Activated CD4-positive, alpha-beta T cell treated with anti-CD3 and anti-CD28 coated beads, Interleukin-2, amount 10 ng/mL, durations not matched to agents 7 days and 5 days (primary cell): Measurements from ENCODE around the gene IQSEC2. TPM values are rescaled to one million over a fixed set of nuclear protein-coding genes. Genes with fewer than 3 reads are reported as not detected.

Experiments
- CTCF ChIA-PET: fragments of 350-600 bp; sonication (Branson Sonifier 250); formaldehyde crosslinking; loops from one replicate; lab custom pipeline; 2021; ENCODE audit warnings: antibody characterized with exemption; lab: Charles Lee
- POLR2A ChIA-PET: fragments of 350-600 bp; sonication (Branson Sonifier 250); formaldehyde crosslinking; loops from one replicate; lab custom pipeline; 2021; ENCODE audit warnings: antibody characterized with exemption; lab: Charles Lee
- DNase-seq: peaks from one replicate; pipeline ENCODE4 v3.0.0-alpha.2; 2020
- H3K27ac Mint-ChIP-seq: one replicate; pipeline ENCODE4 v1.8.0; 2021; ENCODE audit warnings: mild to moderate bottlenecking, moderate library complexity, mixed read lengths
- H3K27me3 Mint-ChIP-seq: one replicate; pipeline ENCODE4 v1.8.0; 2021; ENCODE audit warnings: mixed read lengths
- H3K36me3 Mint-ChIP-seq: one replicate; pipeline ENCODE4 v1.8.0; 2021; ENCODE audit warnings: low read depth, mixed read lengths
- H3K4me1 Mint-ChIP-seq: one replicate; pipeline ENCODE4 v1.8.0; 2021; ENCODE audit warnings: mixed read lengths
- H3K4me3 Mint-ChIP-seq: one replicate; pipeline ENCODE4 v1.8.0; 2021; ENCODE audit warnings: mild to moderate bottlenecking, moderate library complexity, mixed read lengths
- H3K9me3 Mint-ChIP-seq: one replicate; pipeline ENCODE4 v1.8.0; 2021; ENCODE audit warnings: mixed read lengths
- total RNA-seq, 2 experiments: library from RNA; stranded (reverse); gene quantifications; one replicate each; pipeline ENCODE4 v1.2.3, GENCODE V29; 2021

Gene IQSEC2
- total RNA-seq, 2 experiments from 2014 or later = 0.10 to 0.12 TPM

DNA sequence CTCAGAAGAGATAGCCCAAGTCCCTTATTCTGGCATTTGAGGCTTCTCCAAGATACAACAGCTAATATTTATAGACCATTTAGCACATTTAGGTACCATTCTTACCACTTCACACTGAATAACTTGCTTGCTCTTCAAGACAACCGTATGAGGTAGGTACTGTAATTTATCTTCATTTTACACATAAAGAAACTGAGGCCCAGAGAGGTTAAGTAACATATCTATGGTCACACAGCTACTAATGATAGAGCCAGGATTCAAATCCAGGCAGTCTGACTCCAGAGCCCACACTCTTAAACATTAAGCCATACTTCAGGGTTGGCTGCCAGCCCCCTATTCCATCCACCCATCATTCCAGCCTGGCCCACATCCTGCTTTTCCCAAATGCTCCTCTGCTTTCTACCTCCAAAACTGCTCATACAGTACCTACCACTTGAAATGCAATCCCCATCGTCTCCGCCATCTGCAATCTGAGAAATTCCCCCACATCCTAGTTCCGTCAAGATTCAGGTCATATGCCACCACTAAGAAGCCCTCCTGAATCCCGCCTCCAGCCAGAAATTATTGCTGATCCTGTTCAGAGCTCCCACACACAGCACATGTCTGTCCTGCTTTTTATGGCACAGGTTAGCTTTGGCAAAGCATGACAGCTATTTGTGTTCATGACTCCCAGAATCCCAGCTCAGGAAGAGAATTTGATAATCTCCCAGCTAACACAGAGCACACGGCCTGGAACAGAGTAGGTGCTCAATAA is 23.5 kb downstream of the IQSEC2 start:
- ChIA-PET POLR2A (no interaction called here), CTCF (interaction anchor here (0.9 to 1.3 kb wide), 2 partner anchors 17 to 26 kb away, joined by 3 read pairs; no protein-coding TSS in a partner anchor)
- H3K4me1 Mint-ChIP-seq = peaks cover 21% of the 10 kb centered on the region
- H3K27ac Mint-ChIP-seq = no peak overlapping the region
- no peaks in the 10 kb centered on the region for H3K36me3 Mint-ChIP-seq
- no peak overlapping the region for H3K4me3 Mint-ChIP-seq
- no peaks in the 10 kb centered on the region for H3K9me3 Mint-ChIP-seq
- H3K27me3 Mint-ChIP-seq = peaks cover 10% of the 10 kb centered on the region
- DNase-seq = no peak

DNA sequence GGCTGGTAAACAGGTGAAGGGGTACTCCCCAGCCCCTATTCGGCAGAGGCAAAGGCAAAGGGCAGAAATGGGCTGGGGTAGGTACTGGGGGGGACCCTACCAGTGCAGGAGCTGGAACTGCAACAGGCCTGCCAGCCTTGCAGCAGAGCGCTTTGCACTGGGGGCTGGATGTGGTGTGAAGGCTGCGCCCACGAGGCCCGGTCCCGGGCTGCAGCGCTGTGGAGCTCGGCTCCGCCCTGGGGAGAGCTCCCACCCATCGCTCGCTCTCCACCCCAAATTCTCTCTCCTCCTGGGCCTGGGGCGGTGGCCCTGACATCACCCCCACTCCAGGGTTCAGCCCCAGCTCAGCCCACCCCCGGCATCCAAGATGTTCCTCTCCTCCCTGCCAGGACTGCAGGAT is 24.2 kb downstream of the IQSEC2 start:
- ChIA-PET POLR2A (no interaction called here), CTCF (interaction anchor here (0.9 to 1.3 kb wide), 3 partner anchors 17 to 25 kb away, joined by 3 to 4 read pairs (median 3); no protein-coding TSS in a partner anchor)
- Mint-ChIP-seq H3K4me1 (peaks cover 14% of the 10 kb centered on the region), H3K36me3 (no peaks in the 10 kb centered on the region), H3K9me3 (no peaks in the 10 kb centered on the region), H3K27me3 (peaks cover 10% of the 10 kb centered on the region), H3K27ac (no peak overlapping the region), H3K4me3 (no peak overlapping the region)
- no peak for DNase-seq

DNA sequence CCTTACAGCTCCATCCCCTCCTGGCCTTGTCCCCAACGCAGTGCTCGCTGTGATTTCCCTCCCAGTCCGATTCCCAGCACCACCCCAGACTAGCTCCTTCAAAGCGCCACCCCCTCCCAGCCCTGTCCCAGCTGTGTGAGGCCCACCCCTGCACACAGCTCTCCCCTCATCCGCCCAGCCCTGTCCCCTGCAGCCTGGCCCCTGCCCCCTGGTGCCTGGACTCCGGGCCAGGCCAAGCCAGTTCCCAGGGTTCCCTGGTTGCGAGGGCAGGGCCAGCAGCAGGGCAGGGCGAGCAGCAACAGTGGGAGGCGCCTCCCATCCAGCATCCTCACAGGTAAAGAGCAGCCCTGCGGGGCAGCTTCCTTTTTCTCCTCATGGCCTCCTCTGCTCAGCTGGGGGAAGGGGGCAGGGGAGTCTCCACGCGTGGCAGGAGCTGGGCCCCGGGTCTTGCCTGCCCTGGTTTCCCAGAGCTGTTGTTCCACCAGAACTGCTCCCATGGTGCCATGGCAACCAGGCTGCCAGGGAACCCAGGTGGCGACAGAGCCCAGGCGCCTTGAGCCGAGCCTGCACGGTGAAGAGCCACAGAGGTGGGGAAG is 24.8 kb downstream of the IQSEC2 start:
- H3K4me3 Mint-ChIP-seq = no peak overlapping the region
- no peak for DNase-seq
- CTCF ChIA-PET = interaction anchor here (1.1 to 1.3 kb wide), 2 partner anchors 20 to 24 kb away, joined by 3 to 4 read pairs; no protein-coding TSS in a partner anchor
- H3K27ac Mint-ChIP-seq = no peak overlapping the region
- H3K4me1 Mint-ChIP-seq = peaks cover 8% of the 10 kb centered on the region
- POLR2A ChIA-PET = interaction anchor here (0.6 kb wide), 1 partner anchor 9 kb away, joined by 3 read pairs; no protein-coding TSS in a partner anchor
- no peaks in the 10 kb centered on the region for H3K36me3 Mint-ChIP-seq
- peaks cover 9% of the 10 kb centered on the region for H3K27me3 Mint-ChIP-seq
- no peaks in the 10 kb centered on the region for H3K9me3 Mint-ChIP-seq

DNA sequence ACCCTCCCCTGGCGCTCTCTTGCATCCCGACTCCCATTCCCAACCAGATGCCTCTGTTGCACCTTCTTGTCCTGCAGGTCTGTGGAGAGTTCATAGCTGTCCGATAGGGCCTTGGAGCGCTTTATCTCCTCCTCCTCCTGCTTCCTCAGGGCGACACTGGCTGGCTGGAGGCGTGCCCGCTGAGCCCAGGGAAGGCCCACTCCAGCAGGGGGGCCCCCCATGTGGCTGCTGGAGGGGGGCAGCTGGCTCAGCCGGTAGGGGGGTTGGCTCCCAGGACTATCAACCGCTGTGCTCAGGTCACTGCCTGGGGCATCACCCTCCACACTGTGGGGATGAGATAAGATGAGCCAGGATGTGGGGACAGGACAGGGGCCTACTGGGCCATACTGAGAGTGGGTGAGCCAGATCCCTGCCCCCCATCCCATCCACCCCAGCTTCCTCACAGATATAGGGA is 25.6 kb downstream of the IQSEC2 start:
- Mint-ChIP-seq H3K4me3 (no peak overlapping the region), H3K27ac (no peak overlapping the region), H3K4me1 (peaks cover 4% of the 10 kb centered on the region), H3K36me3 (no peaks in the 10 kb centered on the region), H3K27me3 (peaks cover 6% of the 10 kb centered on the region), H3K9me3 (no peaks in the 10 kb centered on the region)
- ChIA-PET CTCF (interaction anchor here (0.6 to 1.0 kb wide), 2 partner anchors 9 to 274 kb away, joined by 3 read pairs; no protein-coding TSS in a partner anchor), POLR2A (interaction anchor here (0.6 kb wide), 1 partner anchor 8 kb away, joined by 3 read pairs; no protein-coding TSS in a partner anchor)
- DNase-seq = no peak

DNA sequence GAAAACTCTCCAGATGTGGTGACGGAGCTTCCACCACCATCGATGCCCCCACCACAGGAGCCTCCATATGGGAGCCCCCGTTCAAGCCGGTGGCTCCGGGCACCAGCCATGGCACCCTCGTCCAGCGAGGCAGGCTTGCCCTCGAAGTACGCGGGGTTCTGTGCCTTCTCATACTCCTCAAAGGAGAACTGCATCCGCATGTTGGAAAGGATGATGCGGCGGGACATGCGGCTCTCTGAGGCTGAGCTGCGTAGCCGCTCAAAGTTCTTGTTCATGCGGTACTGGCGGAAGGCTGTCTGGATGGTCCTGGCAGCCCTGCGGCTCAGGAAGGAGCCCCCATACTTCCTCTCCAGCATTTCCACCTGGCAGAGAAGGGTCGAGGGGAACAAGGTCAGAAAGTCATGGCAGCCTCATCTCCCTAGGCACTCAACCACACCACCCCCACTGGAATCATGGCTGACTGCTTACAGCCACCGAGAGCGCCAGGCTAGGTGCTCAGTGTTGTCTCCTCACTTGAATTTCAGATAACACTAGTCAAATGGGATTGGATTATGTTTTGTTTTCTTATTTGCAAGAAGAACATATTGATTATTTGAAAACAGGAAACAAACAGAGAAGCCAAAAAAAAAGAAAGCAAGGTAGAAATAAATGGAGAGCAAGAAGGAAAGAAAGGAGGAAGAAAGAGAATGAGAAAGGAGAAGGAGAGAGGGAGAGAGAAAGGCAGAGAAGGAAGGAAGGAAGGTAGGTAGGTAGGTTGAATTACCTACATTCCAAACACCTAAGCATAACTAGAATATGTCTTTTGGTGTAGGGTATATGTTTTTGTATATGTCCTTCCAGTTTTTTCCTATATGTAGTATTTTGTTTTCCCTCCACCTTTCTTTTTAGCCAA is 26.6 kb downstream of the IQSEC2 start:
- Mint-ChIP-seq H3K27me3 (peaks cover under 1% of the 10 kb centered on the region), H3K9me3 (no peaks in the 10 kb centered on the region), H3K4me1 (no peaks in the 10 kb centered on the region), H3K27ac (no peak overlapping the region), H3K4me3 (no peak overlapping the region), H3K36me3 (no peaks in the 10 kb centered on the region)
- ChIA-PET POLR2A (no interaction called here), CTCF (interaction anchor here (0.6 to 1.0 kb wide), 2 partner anchors 9 to 346 kb away, joined by 3 to 4 read pairs; no protein-coding TSS in a partner anchor)
- no peak for DNase-seq

DNA sequence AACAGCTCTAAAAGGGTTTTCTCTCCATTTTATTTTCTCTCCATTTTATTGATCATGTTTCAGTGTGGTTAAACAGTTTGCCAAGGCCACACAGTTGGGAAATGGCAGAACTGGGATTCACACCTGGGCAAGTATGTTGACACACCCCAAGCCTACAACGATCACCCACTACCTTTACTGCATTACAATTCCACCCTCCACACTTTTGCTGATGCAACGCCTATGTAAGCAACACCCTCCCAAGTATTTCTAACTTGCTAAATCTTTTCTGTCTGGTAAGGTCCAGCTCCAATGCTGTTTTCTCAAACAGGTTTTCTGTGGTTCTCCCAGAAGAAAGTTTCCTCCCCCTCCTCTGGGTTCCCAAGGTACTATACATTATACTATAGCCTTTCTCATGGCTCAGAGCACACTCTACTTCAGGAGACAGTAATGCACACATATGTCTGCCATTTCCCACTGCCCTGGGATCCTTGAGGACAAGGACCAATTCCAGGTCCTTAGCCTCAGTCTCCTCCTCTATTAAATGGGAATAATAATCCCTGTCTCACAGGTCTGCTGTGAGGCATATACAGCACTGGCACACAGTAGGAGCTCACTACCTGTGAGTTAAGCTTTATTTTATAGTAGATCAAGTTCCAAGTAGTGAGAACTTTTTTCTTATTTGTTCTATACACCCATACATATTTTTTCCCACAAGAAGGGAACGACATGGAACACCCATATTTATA is 27.9 kb downstream of the IQSEC2 start:
- H3K36me3 Mint-ChIP-seq = no peaks in the 10 kb centered on the region
- no peaks in the 10 kb centered on the region for H3K27me3 Mint-ChIP-seq
- CTCF ChIA-PET = interaction anchor here (1.7 kb wide), 1 partner anchor 60 kb away, joined by 5 read pairs; no protein-coding TSS in a partner anchor
- POLR2A ChIA-PET = no interaction called here
- no peak overlapping the region for H3K27ac Mint-ChIP-seq
- H3K4me1 Mint-ChIP-seq = no peaks in the 10 kb centered on the region
- no peak for DNase-seq
- no peak overlapping the region for H3K4me3 Mint-ChIP-seq
- no peaks in the 10 kb centered on the region for H3K9me3 Mint-ChIP-seq

DNA sequence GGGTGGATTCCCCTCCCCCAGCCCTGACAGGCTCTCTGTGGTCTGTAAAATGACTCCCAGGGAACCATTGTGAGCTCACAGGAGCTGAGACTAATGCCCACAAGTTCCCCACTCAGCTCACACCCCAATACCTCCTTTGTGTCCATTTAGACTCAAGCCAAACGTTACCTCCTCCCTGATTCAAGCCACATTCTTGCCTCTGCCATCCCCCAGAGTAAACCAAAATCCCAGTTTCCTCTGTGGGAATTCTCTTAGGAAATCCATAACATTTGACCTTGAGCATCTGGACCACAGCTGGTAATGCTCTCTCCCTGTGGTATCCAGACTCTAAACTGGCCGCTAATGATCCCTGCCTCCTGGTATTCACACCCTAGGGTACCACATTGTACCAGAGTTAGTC is 30.1 kb downstream of the IQSEC2 start:
- Mint-ChIP-seq H3K9me3 (no peaks in the 10 kb centered on the region), H3K27me3 (no peaks in the 10 kb centered on the region), H3K27ac (no peak overlapping the region), H3K4me3 (no peak overlapping the region), H3K4me1 (no peaks in the 10 kb centered on the region), H3K36me3 (no peaks in the 10 kb centered on the region)
- ChIA-PET POLR2A (no interaction called here), CTCF (interaction anchor here (1.4 to 1.9 kb wide), 3 partner anchors 11 to 77 kb away, joined by 3 to 4 read pairs (median 4); no protein-coding TSS in a partner anchor)
- DNase-seq = no peak

DNA sequence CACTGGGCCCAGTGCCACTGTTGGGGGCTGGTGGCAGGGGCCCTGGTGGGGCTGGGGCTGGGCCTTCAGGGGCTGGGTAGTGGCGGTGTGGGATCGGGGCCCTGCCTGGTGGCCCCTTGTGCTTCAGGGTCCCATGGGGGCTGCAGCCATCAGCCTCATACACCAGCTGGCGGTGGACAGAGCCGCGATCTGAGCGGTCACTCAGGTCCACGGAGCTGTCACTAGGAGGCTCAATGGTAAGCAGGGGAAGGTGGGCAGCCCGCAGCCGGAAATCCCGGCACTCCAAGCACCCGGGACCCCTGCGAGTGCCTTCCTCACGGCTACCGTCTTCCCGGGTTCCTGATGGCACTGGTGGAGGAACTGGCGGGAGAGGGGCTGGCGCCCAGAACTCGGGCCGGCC is 30.8 kb downstream of the IQSEC2 start:
- H3K4me1 Mint-ChIP-seq = no peaks in the 10 kb centered on the region
- CTCF ChIA-PET = interaction anchor here (1.9 kb wide), 1 partner anchor 77 kb away, joined by 4 read pairs; no protein-coding TSS in a partner anchor

DNA sequence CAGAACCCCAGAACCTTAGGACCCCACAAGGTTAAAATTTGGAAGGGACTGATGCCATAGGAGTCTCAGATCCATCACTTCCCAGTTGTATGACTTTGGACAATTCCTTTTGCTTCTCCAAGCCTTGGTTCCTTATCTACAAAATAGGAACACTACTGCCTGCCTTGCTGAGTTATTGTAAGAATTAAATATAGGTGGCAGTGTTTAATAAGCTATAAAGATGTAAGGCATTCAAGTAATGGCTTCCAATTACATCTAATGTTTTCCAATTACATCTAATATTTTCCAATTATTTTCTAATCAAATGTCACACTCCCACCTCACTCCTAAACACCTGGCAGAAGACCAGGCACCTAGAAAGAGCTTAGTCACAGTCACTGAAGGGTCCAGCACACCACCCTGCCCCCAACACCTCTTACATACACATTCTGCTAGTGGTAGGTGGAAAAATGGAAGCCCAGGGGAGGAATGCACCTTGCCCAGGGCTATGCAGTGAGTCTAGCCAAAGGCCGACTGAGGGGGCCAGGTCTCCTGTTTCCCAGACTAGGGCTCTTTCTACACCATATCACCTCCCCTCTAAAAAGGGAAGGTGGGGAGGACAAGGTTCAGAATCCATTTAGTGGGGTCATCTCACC is 31.9 kb downstream of the IQSEC2 start:
- no peaks in the 10 kb centered on the region for H3K9me3 Mint-ChIP-seq
- H3K36me3 Mint-ChIP-seq = no peaks in the 10 kb centered on the region
- no peaks in the 10 kb centered on the region for H3K27me3 Mint-ChIP-seq
- no peaks in the 10 kb centered on the region for H3K4me1 Mint-ChIP-seq
- H3K4me3 Mint-ChIP-seq = no peak overlapping the region
- ChIA-PET POLR2A (no interaction called here), CTCF (interaction anchor here (1.8 kb wide), 1 partner anchor 10 kb away, joined by 6 read pairs; no protein-coding TSS in a partner anchor)
- no peak for DNase-seq
- H3K27ac Mint-ChIP-seq = no peak overlapping the region

More for the DNA sequence above, 30.8 kb downstream of the IQSEC2 start:
- no peak for DNase-seq
- H3K4me3 Mint-ChIP-seq = no peak overlapping the region
- H3K9me3 Mint-ChIP-seq = no peaks in the 10 kb centered on the region
- no peaks in the 10 kb centered on the region for H3K27me3 Mint-ChIP-seq
- POLR2A ChIA-PET = no interaction called here
- H3K36me3 Mint-ChIP-seq = no peaks in the 10 kb centered on the region
- H3K27ac Mint-ChIP-seq = no peak overlapping the region

DNA sequence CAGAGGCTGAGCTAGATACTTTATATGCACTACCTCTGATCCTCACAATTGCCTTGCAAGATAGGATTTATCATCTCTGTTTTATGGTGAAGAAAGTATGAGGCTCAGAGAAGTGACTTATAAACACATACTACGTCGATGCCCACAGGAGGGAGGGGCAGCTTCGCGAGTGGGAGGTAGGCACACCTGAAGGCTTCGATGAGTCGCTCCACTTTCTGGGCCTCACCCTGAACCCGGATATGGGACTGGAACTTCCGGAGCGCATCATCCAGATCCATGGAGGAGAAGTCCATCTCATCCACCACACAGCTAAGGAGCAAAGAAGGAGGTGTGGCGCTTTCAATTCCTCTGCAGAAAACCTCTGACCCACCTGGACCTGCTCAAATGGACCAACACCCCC is 33.5 kb downstream of the IQSEC2 start:
- Mint-ChIP-seq H3K4me3 (no peak overlapping the region), H3K9me3 (no peaks in the 10 kb centered on the region), H3K27me3 (no peaks in the 10 kb centered on the region), H3K36me3 (no peaks in the 10 kb centered on the region), H3K4me1 (no peaks in the 10 kb centered on the region), H3K27ac (no peak overlapping the region)
- ChIA-PET CTCF (interaction anchor here (1.5 to 1.8 kb wide), 2 partner anchors 8 to 125 kb away, joined by 3 to 6 read pairs; no protein-coding TSS in a partner anchor), POLR2A (interaction anchor here (0.7 kb wide), 1 partner anchor 8 kb away, joined by 3 read pairs; no protein-coding TSS in a partner anchor)
- DNase-seq = no peak

DNA sequence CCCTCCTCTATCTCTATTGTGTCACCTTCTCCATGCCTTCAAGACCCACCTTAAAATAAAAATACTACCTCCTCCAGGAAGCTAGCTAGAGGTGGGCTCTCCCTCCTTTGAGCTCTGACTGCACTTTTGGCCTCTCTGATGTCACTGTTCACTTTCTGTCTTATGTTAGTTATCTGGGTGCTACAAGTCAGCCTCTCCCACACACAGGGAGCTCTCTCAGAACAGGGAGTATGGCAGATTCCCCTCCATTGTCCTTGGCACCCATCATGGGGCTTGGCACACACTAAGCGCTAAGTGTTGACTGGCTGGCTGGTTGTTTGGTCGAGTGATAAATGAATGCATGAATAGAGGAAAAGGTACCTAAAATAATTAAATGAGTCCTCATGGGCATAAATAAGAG is 35.2 kb downstream of the IQSEC2 start:
- Mint-ChIP-seq H3K4me1 (no peaks in the 10 kb centered on the region), H3K27me3 (no peaks in the 10 kb centered on the region), H3K27ac (no peak overlapping the region), H3K36me3 (no peaks in the 10 kb centered on the region), H3K4me3 (no peak overlapping the region), H3K9me3 (no peaks in the 10 kb centered on the region)
- DNase-seq = no peak
- ChIA-PET CTCF (interaction anchor here (1.1 kb wide), 1 partner anchor 9 kb away, joined by 3 read pairs; no protein-coding TSS in a partner anchor), POLR2A (no interaction called here)
